Nephron progenitor cell (in vitro differentiated cells): ENCODE results near the gene SLC5A5.

ENCODE experiments used
- DNase-seq: peaks from one replicate; pipeline ENCODE4 v3.0.0; 2021
- H3K27ac Mint-ChIP-seq: 2 replicates; pipeline ENCODE4 v1.8.0; 2021; ENCODE audit warnings: mild to moderate bottlenecking, moderate library complexity, mixed read lengths
- H3K27me3 Mint-ChIP-seq: 2 replicates; pipeline ENCODE4 v1.8.0; 2021; ENCODE audit warnings: mild to moderate bottlenecking, low read depth, mixed read lengths; ENCODE audit not compliant: poor library complexity
- H3K36me3 Mint-ChIP-seq: 2 replicates; pipeline ENCODE4 v1.8.0; 2021; ENCODE audit warnings: low read depth, mixed read lengths
- H3K4me1 Mint-ChIP-seq: 2 replicates; pipeline ENCODE4 v1.8.0; 2021; ENCODE audit warnings: mixed read lengths
- H3K4me3 Mint-ChIP-seq: 2 replicates; pipeline ENCODE4 v1.8.0; 2021; ENCODE audit warnings: mild to moderate bottlenecking, moderate library complexity, mixed read lengths
- H3K9me3 Mint-ChIP-seq: 2 replicates; pipeline ENCODE4 v1.8.0; 2021; ENCODE audit warnings: mild to moderate bottlenecking, moderate library complexity, mixed read lengths
- CTCF ChIP-seq: fragments of 200-600 bp; sonication (generic); IDR thresholded peaks from 2 replicates; pipeline ENCODE4 v1.5.0; 2021; ENCODE audit warnings: antibody characterized with exemption

Gene SLC5A5

GRCh38 chr19:17920527-17920926 lies 48.8 kb downstream of the SLC5A5 start:
- H3K9me3 Mint-ChIP-seq: peaks cover 36% of the 10 kb centered on the region
- peaks cover 10% of the 10 kb centered on the region for H3K27me3 Mint-ChIP-seq
- no peak for TF ChIP-seq CTCF
- H3K27ac Mint-ChIP-seq: no peak overlapping the region
- H3K4me3 Mint-ChIP-seq: no peak overlapping the region
- no peaks in the 10 kb centered on the region for H3K4me1 Mint-ChIP-seq
- H3K36me3 Mint-ChIP-seq: no peaks in the 10 kb centered on the region
- no peak for DNase-seq

DNA sequence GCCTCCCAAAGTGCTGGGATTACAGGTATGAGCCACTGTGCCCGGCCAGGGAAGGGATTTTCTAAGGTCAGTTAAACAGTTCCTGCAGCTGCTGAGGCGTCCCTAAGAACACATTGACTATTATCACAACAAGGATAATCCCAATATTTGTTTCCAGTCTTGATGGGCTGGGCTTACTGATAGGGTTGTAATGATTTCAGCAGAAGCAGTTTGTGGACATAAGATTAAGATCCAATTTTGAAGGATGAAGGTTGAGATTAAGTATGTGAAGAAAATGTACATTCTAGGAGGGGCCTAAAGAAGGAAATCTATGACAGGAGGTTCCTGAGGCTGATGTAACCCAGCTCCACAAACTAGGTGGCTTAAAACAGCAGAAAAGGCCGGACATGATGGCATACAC lies 50.4 kb downstream of the SLC5A5 start:
- H3K4me1 Mint-ChIP-seq: no peaks in the 10 kb centered on the region
- no peak overlapping the region for H3K4me3 Mint-ChIP-seq
- peaks cover 10% of the 10 kb centered on the region for H3K27me3 Mint-ChIP-seq
- H3K36me3 Mint-ChIP-seq: no peaks in the 10 kb centered on the region
- peaks cover 23% of the 10 kb centered on the region for H3K9me3 Mint-ChIP-seq
- TF ChIP-seq CTCF: no peak
- H3K27ac Mint-ChIP-seq: no peak overlapping the region
- no peak for DNase-seq

GRCh38 chr19:17926044-17926443 lies 54.3 kb downstream of the SLC5A5 start:
- no peak for TF ChIP-seq CTCF
- Mint-ChIP-seq H3K27ac (no peak overlapping the region), H3K9me3 (no peaks in the 10 kb centered on the region), H3K36me3 (no peaks in the 10 kb centered on the region), H3K27me3 (peaks cover 30% of the 10 kb centered on the region), H3K4me1 (no peaks in the 10 kb centered on the region), H3K4me3 (no peak overlapping the region)
- DNase-seq: no peak

GRCh38 chr19:17929056-17929455 lies 57.3 kb downstream of the SLC5A5 start:
- no peak overlapping the region for H3K27ac Mint-ChIP-seq
- no peak for TF ChIP-seq CTCF
- no peak for DNase-seq
- H3K27me3 Mint-ChIP-seq: peaks cover 20% of the 10 kb centered on the region
- no peak overlapping the region for H3K4me3 Mint-ChIP-seq
- no peaks in the 10 kb centered on the region for H3K9me3 Mint-ChIP-seq
- H3K36me3 Mint-ChIP-seq: no peaks in the 10 kb centered on the region
- peaks cover 16% of the 10 kb centered on the region for H3K4me1 Mint-ChIP-seq

- no peak for TF ChIP-seq CTCF
- H3K36me3 Mint-ChIP-seq: no peaks in the 10 kb centered on the region
- peak overlapping the region; percentile 85 for H3K27ac Mint-ChIP-seq
- peak; percentile 43 for DNase-seq
- peaks cover 18% of the 10 kb centered on the region for H3K4me1 Mint-ChIP-seq
- no peaks in the 10 kb centered on the region for H3K9me3 Mint-ChIP-seq
- peaks cover 20% of the 10 kb centered on the region for H3K27me3 Mint-ChIP-seq
- H3K4me3 Mint-ChIP-seq: peak overlapping the region; percentile 95
Measured at GRCh38 chr19:17931532-17932191, 59.9 kb downstream of the SLC5A5 start.
